Activated CD8-positive, alpha-beta memory T cell treated with anti-CD3 and anti-CD28 coated beads, Interleukin-2, amount 50 U/mL, for 48 hours (primary cell): ENCODE measurements around the gene PPM1K.

ENCODE experiments used
- DNase-seq: peaks from one replicate; pipeline ENCODE4 v3.0.0-alpha.2; 2020

The PPM1K gene

DNA sequence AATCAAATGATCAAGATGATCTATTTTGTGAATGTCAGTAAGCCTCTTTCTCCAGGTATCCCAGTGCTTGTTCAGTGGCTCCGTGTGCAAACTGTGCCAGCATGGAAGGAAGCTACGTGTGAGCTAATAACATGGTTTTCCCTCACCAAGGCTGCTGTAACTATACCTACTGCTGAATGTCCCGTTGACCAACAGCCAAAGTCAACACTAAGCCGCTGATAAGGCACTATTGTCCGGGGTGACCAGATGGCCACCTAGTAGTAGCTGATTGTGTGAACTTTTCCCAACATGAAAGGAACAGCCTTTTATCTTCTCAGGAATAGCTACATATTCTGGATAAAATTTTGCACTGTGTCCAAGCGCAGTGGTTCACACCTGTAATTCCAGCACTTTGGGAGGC, 68.0 kb downstream of the PPM1K start:
- no peak for DNase-seq

DNA sequence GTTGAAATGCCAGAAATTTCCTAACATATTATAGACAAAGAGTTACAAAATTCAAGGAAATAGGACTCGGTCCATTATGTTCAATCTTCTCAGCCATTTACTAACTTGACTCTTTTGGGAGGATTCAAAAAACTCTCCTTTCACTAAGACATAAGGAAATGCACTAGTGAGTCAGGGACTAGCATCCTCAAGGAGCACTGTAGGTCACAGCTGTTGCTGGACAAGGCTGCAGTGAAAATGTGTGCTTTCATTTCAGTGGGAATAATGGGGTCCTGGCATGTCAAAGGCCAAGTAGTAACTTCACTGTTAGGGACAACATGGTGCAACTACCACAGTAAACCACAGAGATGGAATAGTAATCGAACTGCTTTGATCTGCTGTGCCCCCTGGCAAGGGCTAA, 69.0 kb downstream of the PPM1K start:
- no peak for DNase-seq

DNA sequence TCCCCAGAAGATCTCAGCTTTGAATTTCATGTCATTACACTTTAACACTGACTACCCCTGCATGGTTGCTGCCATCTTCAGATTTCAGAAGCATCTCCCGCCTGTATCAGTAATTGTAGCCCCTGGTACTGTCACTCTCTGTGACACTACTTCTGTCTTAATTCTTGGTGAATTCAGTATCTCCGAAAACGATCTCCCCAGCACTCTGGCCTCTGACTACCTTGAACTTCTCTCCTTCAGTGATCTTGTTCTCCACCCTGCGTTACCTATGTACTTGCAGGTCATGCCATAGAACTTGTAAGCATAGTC, 72.2 kb downstream of the PPM1K start:
- no peak for DNase-seq

DNA sequence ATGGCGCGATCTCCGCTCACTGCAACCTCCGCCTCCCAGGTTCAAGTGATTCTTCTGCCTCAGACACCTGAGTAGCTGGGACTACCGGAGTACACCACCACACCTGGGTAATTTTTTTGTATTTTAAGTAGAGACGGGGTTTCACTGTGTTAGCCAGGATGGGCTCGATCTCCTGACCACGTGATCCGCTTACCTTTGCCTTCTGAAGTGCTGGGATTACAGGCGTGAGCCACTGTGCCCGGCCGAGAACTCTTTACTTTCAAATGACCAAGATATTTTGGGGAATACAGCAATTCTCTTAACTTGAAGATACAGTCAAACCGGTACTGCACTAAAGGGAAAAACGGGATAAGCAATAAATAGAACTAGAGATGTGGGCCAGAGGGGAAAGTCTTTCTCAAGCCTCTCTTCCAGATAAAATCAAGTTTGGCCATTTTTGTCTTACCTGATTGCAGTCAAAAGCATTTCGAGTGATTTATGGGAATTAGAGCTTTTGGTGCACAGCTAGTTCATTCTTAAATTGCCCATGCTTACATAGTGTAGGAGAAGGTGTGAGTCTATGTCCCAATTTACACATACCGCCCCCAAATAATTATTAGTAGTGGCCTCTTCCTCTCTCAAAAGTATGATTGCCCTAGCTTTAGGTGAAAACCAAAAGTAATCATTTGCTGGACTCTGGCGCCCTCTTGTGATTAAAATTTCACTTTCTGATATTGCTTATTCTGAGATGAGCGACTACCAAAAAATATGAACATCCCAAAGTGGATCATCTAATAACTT, 72.7 kb downstream of the PPM1K start:
- no peak for DNase-seq

DNA sequence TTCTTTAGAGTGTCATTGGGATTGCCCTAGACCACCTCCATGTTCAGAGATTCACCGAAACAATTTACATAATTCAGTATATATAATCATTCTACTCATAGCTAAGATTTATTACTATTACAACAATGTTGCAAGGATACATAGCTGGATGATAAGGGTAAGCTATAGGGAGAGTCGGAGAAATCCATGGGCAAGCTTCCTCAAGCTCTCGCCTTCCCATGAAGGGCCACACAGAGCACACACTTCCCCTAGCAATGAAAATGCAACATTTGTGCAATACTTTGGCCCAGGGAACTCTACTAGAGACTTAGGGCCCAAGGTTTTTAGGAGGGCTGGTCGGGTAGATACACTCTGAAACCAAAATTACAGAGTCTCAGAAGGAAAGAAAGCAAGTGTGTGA, 76.2 kb downstream of the PPM1K start:
- DNase-seq, result no peak
